Measurements from ENCODE around the gene ZNF446.
"Not testable (repeated sequence)": the region's sequence is repeated elsewhere in the genome, so short reads cannot be mapped to it uniquely, and the experiment has no call there.

Gene ZNF446

GRCh38 chr19:58475714-58476497, at the start of gene ZNF446:
ZNF446 (plus strand) TSS chr19:58476352; CDS start chr19:58477219, 867 bp downstream.
- DNase-seq (ENCODE audit: low read depth) = peak; percentile 91

- DNase-seq (ENCODE audit: low read depth) = no peak
Observed at GRCh38 chr19:58428617-58429016, 47.5 kb upstream of the ZNF446 start.

GRCh38 chr19:58429745-58430144, 46.4 kb upstream of the ZNF446 start:
- no peak for DNase-seq (ENCODE audit: low read depth)

- no peak for DNase-seq (ENCODE audit: low read depth)
Observed at GRCh38 chr19:58434217-58434616, 41.9 kb upstream of the ZNF446 start.

- peak; percentile 90 for DNase-seq (ENCODE audit: low read depth)
Observed at GRCh38 chr19:58439576-58440554, 36.3 kb upstream of the ZNF446 start, which contains the start of gene ZNF132. ZNF132 (minus strand) TSS chr19:58440153; CDS start chr19:58439821, 332 bp downstream.

- no peak for DNase-seq (ENCODE audit: low read depth)
Observed at GRCh38 chr19:58440556-58440955, 35.6 kb upstream of the ZNF446 start.

- not testable (repeated sequence) for DNase-seq (ENCODE audit: low read depth)
Observed at GRCh38 chr19:58442986-58443385, 33.2 kb upstream of the ZNF446 start.

GRCh38 chr19:58448860-58449259, 27.3 kb upstream of the ZNF446 start:
- DNase-seq (ENCODE audit: low read depth) = not testable (repeated sequence)

GRCh38 chr19:58449980-58450379, 26.2 kb upstream of the ZNF446 start:
- not testable (repeated sequence) for DNase-seq (ENCODE audit: low read depth)

GRCh38 chr19:58450856-58451357, 25.2 kb upstream of the ZNF446 start:
- DNase-seq (ENCODE audit: low read depth) = no peak

GRCh38 chr19:58451358-58452101, 24.6 kb upstream of the ZNF446 start, which contains the start of gene ZNF324B:
ZNF324B (plus strand) TSS chr19:58451622; CDS start chr19:58453702, 2,080 bp downstream.
- DNase-seq (ENCODE audit: low read depth) = peak; percentile 94

GRCh38 chr19:58453743-58454142, 22.4 kb upstream of the ZNF446 start:
- no peak for DNase-seq (ENCODE audit: low read depth)

GRCh38 chr19:58455306-58455705, 20.8 kb upstream of the ZNF446 start:
- no peak for DNase-seq (ENCODE audit: low read depth)

GRCh38 chr19:58456111-58456510, 20.0 kb upstream of the ZNF446 start:
- DNase-seq (ENCODE audit: low read depth) = no peak

GRCh38 chr19:58460039-58460438, 16.1 kb upstream of the ZNF446 start:
- no peak for DNase-seq (ENCODE audit: low read depth)

GRCh38 chr19:58466089-58466759, 9.9 kb upstream of the ZNF446 start:
- no peak for DNase-seq (ENCODE audit: low read depth)

GRCh38 chr19:58466760-58467589, 9.2 kb upstream of the ZNF446 start, which contains the start of gene ZNF324:
ZNF324 (plus strand) TSS chr19:58467080; CDS start chr19:58469186, 2,106 bp downstream.
- DNase-seq (ENCODE audit: low read depth) = peak; percentile 97

GRCh38 chr19:58468216-58468839, 7.8 kb upstream of the ZNF446 start:
- DNase-seq (ENCODE audit: low read depth) = no peak

- DNase-seq (ENCODE audit: low read depth) = no peak
Observed at GRCh38 chr19:58469241-58470013, 6.7 kb upstream of the ZNF446 start.

All from activated T-helper 9 cell treated with anti-CD3 and anti-CD28 coated beads, Interleukin-2, amount 50 U/mL, for 16 hours (primary cell).